SK-N-SH treated with all-trans-retinoic acid at 6 μM for 48 hours (cell line): ENCODE data around the gene CP.

Experiments used
- ATAC-seq: fragments of 200-7000 bp; cut with Tn5 transposase; 3 replicates; pipeline ENCODE4 v1.9.1; 2020; ENCODE audit warnings: mild to moderate bottlenecking, moderate library complexity
- ARNTL ChIP-seq: fragments of 450-650 bp; formaldehyde crosslinking; IDR thresholded peaks from 2 replicates; pipeline ENCODE4 v1.5.0; 2020; ENCODE audit warnings: low read depth, mild to moderate bottlenecking, moderate library complexity, borderline replicate concordance
- CSDC2 ChIP-seq: fragments of 250-450 bp; sonication (Bioruptor Pico); IDR thresholded peaks from 2 replicates; pipeline ENCODE4 v1.5.0; 2020; ENCODE audit warnings: mild to moderate bottlenecking, moderate library complexity
- ESRRG ChIP-seq: fragments of 250-450 bp; sonication (Bioruptor Pico); IDR thresholded peaks from 2 replicates; pipeline ENCODE4 v1.6.1; 2021; ENCODE audit warnings: mild to moderate bottlenecking
- OSR1 ChIP-seq: fragments of 250-450 bp; sonication (Bioruptor Pico); IDR thresholded peaks from 2 replicates; pipeline ENCODE4 v1.8.0; 2022; ENCODE audit warnings: moderate library complexity, mild to moderate bottlenecking, inconsistent platforms
- RARB ChIP-seq: fragments of 250-450 bp; sonication (Bioruptor Pico); IDR thresholded peaks from 2 replicates; pipeline ENCODE4 v1.8.0; 2021; ENCODE audit warnings: mild to moderate bottlenecking, moderate library complexity
- SNAI2 ChIP-seq: fragments of 250-450 bp; sonication (Bioruptor Pico); IDR thresholded peaks from 2 replicates; pipeline ENCODE4 v1.5.0; 2020; ENCODE audit warnings: mild to moderate bottlenecking, moderate library complexity
- TCF4 ChIP-seq: fragments of 250-450 bp; sonication (Bioruptor Pico); IDR thresholded peaks from 2 replicates; pipeline ENCODE4 v1.8.0; 2021; ENCODE audit warnings: mild to moderate bottlenecking, moderate library complexity, borderline replicate concordance
- ZFP3 ChIP-seq: fragments of 250-450 bp; sonication (Bioruptor Pico); IDR thresholded peaks from 2 replicates; pipeline ENCODE4 v1.5.0; 2020; ENCODE audit warnings: mild to moderate bottlenecking, moderate library complexity
- ZNF8 ChIP-seq: fragments of 450-650 bp; formaldehyde crosslinking; IDR thresholded peaks from 2 replicates; pipeline ENCODE4 v1.5.0; 2020; ENCODE audit warnings: mild to moderate bottlenecking, moderate library complexity
- TF ChIP-seq, protein P1 (sequence below): fragments of 250-450 bp; sonication (Bioruptor Pico); IDR thresholded peaks from 2 replicates; pipeline ENCODE4 v1.5.1; 2021; ENCODE audit warnings: mild to moderate bottlenecking, moderate library complexity
- TF ChIP-seq, protein P2 (sequence below): fragments of 250-450 bp; sonication (Bioruptor Pico); IDR thresholded peaks from 2 replicates; pipeline ENCODE4 v1.8.0; 2020; ENCODE audit warnings: mild to moderate bottlenecking, moderate library complexity, borderline replicate concordance
- TF ChIP-seq, protein P3 (sequence below): fragments of 250-450 bp; sonication (Bioruptor Pico); IDR thresholded peaks from 2 replicates; pipeline ENCODE4 v1.5.0; 2020; ENCODE audit warnings: mild to moderate bottlenecking, moderate library complexity
- TF ChIP-seq, protein P4 (sequence below): fragments of 250-450 bp; sonication (Bioruptor Pico); IDR thresholded peaks from 2 replicates; pipeline ENCODE4 v1.8.0; 2021; ENCODE audit warnings: low read depth, mild to moderate bottlenecking, moderate library complexity, borderline replicate concordance

Gene CP

DNA sequence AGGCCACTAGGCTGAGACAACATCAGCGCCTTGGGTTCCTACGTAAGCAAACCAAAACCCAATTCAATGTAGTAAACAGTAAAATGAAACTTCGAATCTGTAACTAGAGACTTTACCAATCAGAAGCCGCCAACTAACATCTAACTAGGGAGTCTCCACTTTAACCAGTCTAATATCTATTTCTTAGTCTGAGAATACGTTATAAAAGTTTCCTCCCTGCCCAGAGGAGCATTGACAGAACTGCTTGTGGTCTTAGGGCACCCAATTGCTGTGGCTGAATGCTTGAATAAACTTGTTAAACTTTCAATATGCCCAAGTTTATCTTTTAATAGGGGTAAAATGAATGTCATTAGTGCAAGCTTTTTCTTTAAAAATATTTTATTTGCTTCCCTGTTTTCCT lies 4.3 kb downstream of the CP start:
- no peak for ATAC-seq
- TF ChIP-seq CSDC2 (CRISPR knock-in tag), result no peak
- TF ChIP-seq ZNF8, result no peak
- no peak for TF ChIP-seq ZFP3 (CRISPR knock-in tag)
- TF ChIP-seq SNAI2, result no peak

DNA sequence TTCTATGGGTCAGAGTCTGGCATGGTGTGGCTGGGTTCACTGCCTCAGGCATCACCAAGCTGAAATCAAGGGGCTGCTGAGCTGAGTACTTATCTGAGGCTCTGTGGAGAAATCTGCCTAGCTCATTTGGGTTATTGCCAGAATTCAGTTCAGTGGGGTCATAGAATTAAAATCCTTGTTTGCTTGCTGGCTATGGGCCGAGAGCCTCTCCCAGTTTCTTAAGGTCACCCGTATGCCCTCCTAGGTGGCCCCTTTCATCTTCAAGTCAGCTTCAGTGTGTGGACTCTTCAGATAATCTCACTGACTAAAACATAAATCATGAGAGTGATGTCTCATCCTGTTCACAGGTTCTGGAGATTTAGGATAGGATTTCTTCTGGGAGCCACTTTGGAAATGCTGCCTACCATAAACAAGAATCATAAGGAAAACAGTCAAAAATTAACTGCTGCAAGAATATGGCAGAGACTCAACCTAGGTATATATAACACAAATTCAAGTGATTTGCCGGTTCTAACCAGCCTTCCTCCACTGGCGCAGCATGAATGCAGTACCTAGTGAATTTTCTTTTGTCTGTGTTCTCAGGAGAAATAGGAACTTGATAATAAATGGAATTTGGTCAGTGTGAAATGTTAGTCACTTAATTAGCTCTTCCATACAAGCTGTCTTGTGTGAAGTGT lies 5.3 kb downstream of the CP start:
- TF ChIP-seq, protein P1, sequence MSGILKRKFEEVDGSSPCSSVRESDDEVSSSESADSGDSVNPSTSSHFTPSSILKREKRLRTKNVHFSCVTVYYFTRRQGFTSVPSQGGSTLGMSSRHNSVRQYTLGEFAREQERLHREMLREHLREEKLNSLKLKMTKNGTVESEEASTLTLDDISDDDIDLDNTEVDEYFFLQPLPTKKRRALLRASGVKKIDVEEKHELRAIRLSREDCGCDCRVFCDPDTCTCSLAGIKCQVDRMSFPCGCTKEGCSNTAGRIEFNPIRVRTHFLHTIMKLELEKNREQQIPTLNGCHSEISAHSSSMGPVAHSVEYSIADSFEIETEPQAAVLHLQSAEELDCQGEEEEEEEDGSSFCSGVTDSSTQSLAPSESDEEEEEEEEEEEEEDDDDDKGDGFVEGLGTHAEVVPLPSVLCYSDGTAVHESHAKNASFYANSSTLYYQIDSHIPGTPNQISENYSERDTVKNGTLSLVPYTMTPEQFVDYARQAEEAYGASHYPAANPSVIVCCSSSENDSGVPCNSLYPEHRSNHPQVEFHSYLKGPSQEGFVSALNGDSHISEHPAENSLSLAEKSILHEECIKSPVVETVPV (CRISPR knock-in tag), result no peak
- TF ChIP-seq OSR1 (no peak), CSDC2 (CRISPR knock-in tag) (no peak), RARB (no peak)
- TF ChIP-seq, protein P2, sequence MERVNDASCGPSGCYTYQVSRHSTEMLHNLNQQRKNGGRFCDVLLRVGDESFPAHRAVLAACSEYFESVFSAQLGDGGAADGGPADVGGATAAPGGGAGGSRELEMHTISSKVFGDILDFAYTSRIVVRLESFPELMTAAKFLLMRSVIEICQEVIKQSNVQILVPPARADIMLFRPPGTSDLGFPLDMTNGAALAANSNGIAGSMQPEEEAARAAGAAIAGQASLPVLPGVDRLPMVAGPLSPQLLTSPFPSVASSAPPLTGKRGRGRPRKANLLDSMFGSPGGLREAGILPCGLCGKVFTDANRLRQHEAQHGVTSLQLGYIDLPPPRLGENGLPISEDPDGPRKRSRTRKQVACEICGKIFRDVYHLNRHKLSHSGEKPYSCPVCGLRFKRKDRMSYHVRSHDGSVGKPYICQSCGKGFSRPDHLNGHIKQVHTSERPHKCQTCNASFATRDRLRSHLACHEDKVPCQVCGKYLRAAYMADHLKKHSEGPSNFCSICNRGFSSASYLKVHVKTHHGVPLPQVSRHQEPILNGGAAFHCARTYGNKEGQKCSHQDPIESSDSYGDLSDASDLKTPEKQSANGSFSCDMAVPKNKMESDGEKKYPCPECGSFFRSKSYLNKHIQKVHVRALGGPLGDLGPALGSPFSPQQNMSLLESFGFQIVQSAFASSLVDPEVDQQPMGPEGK (CRISPR knock-in tag), result no peak
- TF ChIP-seq, protein P3, sequence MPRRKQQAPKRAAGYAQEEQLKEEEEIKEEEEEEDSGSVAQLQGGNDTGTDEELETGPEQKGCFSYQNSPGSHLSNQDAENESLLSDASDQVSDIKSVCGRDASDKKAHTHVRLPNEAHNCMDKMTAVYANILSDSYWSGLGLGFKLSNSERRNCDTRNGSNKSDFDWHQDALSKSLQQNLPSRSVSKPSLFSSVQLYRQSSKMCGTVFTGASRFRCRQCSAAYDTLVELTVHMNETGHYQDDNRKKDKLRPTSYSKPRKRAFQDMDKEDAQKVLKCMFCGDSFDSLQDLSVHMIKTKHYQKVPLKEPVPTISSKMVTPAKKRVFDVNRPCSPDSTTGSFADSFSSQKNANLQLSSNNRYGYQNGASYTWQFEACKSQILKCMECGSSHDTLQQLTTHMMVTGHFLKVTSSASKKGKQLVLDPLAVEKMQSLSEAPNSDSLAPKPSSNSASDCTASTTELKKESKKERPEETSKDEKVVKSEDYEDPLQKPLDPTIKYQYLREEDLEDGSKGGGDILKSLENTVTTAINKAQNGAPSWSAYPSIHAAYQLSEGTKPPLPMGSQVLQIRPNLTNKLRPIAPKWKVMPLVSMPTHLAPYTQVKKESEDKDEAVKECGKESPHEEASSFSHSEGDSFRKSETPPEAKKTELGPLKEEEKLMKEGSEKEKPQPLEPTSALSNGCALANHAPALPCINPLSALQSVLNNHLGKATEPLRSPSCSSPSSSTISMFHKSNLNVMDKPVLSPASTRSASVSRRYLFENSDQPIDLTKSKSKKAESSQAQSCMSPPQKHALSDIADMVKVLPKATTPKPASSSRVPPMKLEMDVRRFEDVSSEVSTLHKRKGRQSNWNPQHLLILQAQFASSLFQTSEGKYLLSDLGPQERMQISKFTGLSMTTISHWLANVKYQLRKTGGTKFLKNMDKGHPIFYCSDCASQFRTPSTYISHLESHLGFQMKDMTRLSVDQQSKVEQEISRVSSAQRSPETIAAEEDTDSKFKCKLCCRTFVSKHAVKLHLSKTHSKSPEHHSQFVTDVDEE (CRISPR knock-in tag), result no peak
- TF ChIP-seq, protein P4, sequence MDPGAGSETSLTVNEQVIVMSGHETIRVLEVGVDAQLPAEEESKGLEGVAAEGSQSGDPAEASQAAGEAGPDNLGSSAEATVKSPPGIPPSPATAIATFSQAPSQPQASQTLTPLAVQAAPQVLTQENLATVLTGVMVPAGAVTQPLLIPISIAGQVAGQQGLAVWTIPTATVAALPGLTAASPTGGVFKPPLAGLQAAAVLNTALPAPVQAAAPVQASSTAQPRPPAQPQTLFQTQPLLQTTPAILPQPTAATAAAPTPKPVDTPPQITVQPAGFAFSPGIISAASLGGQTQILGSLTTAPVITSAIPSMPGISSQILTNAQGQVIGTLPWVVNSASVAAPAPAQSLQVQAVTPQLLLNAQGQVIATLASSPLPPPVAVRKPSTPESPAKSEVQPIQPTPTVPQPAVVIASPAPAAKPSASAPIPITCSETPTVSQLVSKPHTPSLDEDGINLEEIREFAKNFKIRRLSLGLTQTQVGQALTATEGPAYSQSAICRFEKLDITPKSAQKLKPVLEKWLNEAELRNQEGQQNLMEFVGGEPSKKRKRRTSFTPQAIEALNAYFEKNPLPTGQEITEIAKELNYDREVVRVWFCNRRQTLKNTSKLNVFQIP (CRISPR knock-in tag), result no peak
- ATAC-seq, result no peak

DNA sequence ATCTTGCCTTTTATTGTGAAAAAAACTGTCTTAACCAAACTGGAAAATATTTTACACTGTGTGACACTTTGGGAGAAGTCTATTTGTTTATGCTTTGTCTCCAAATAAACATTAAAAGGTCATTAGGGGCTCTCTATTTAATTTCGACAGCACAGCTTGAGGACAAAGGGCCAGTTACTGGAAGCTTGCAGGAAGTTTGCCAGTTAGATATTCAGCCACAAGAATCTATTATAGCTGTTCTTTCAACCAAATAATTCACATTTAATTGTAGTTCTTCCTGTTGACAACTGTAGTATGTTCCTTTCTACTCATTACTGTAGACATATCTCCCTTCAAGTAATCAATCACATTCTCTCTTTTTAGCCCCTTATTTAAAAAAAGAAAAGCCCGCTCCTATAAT lies 6.1 kb downstream of the CP start:
- no peak for ATAC-seq
- TF ChIP-seq, protein P4 (CRISPR knock-in tag), result no peak
- TF ChIP-seq ARNTL (CRISPR knock-in tag) (no peak), ESRRG (CRISPR knock-in tag) (no peak), RARB (no peak), TCF4 (no peak), ZNF8 (no peak), ZFP3 (CRISPR knock-in tag) (no peak), OSR1 (no peak)
- TF ChIP-seq, protein P3 (CRISPR knock-in tag), result no peak
- TF ChIP-seq, protein P2 (CRISPR knock-in tag), result no peak
